Right renal pelvis (tissue), 4 donors: ENCODE measurements around the gene CDK9. TPM values are rescaled to one million over a fixed set of nuclear protein-coding genes. Genes with fewer than 3 reads are reported as not detected.
"Not testable (repeated sequence)": the region's sequence is repeated elsewhere in the genome, so short reads cannot be mapped to it uniquely, and the experiment has no call there.

ENCODE experiments used
- DNase-seq, 4 donors: peaks; one replicate each; pipeline ENCODE4 v3.0.0-alpha.2; 2013; ENCODE audit warnings: low read depth in 4 of 4, low spot score in 3 of 4, missing footprints in 1 of 4
- polyA plus RNA-seq, 4 donors: library from polyadenylated mRNA; unstranded; fragments of 120-200 nt; gene quantifications; one replicate each; pipeline ENCODE4 v1.2.1, GENCODE V29; 2013; ENCODE audit not compliant: insufficient read length in 4 of 4

Gene CDK9
- polyA plus RNA-seq, 4 donors = 64.6 to 83.1 (median 70.5) TPM

GRCh38 chr9:127779136-127779981 lies 6.5 kb upstream of the CDK9 start:
- DNase-seq = no peak

- DNase-seq = no peak
Observed at GRCh38 chr9:127780126-127780885, 5.5 kb upstream of the CDK9 start.

- DNase-seq = not testable (repeated sequence)
Observed at GRCh38 chr9:127780909-127781308, 4.9 kb upstream of the CDK9 start.

- DNase-seq = no peak
Observed at GRCh38 chr9:127781806-127782205, 4.0 kb upstream of the CDK9 start.

- DNase-seq = no peak
Observed at GRCh38 chr9:127783111-127784008, 2.5 kb upstream of the CDK9 start.

GRCh38 chr9:127785023-127785932 lies 556 bp upstream of the CDK9 start:
- DNase-seq = peak; percentile 76 to 85 (median 78)

GRCh38 chr9:127786773-127787104 lies 905 bp downstream of the CDK9 start:
- no peak for DNase-seq

GRCh38 chr9:127788337-127789011 lies 2.6 kb downstream of the CDK9 start:
- no peak for DNase-seq

- DNase-seq = no peak
Observed at GRCh38 chr9:127789179-127789578, 3.3 kb downstream of the CDK9 start.

GRCh38 chr9:127790094-127790855 lies 4.4 kb downstream of the CDK9 start:
- DNase-seq = no peak

GRCh38 chr9:127791085-127791484 lies 5.3 kb downstream of the CDK9 start:
- no peak for DNase-seq

- no peak for DNase-seq
Observed at GRCh38 chr9:127792417-127793031, 6.7 kb downstream of the CDK9 start.

GRCh38 chr9:127793093-127793708 lies 7.4 kb downstream of the CDK9 start:
- no peak for DNase-seq

- no peak for DNase-seq
Observed at GRCh38 chr9:127794001-127794791, 8.4 kb downstream of the CDK9 start.

- no peak for DNase-seq
Observed at GRCh38 chr9:127796225-127796813, 10.5 kb downstream of the CDK9 start.

- DNase-seq = no peak
Observed at GRCh38 chr9:127796852-127797370, 11.1 kb downstream of the CDK9 start.
